ENCODE measurements around the gene UBE2R2. TPM values are rescaled to one million over a fixed set of nuclear protein-coding genes. Genes with fewer than 3 reads are reported as not detected.
A peak's percentile ranks its signal among the peaks of the same experiment; 100 is the strongest.

UBE2R2 gene
- polyA plus RNA-seq, 12 donors: 40.3 to 173 (median 44.3) TPM

- no peak for DNase-seq
These were observed 63.5 kb downstream of the UBE2R2 start for GRCh38 chr9:33880211-33881089.

GRCh38 chr9:33881635-33882034 is 64.7 kb downstream of the UBE2R2 start:
- DNase-seq: no peak

- peak; percentile 49 for DNase-seq
These were observed 68.1 kb downstream of the UBE2R2 start for GRCh38 chr9:33884856-33885701.

GRCh38 chr9:33885948-33886347 is 69.0 kb downstream of the UBE2R2 start:
- no peak for DNase-seq

- no peak for DNase-seq
These were observed 76.9 kb downstream of the UBE2R2 start for GRCh38 chr9:33893861-33894260.

- no peak for DNase-seq
These were observed 77.4 kb downstream of the UBE2R2 start for GRCh38 chr9:33894316-33894715.

- no peak for DNase-seq
These were observed 86.3 kb downstream of the UBE2R2 start for GRCh38 chr9:33903157-33903780.

GRCh38 chr9:33905137-33905536 is 88.2 kb downstream of the UBE2R2 start:
- DNase-seq: no peak

GRCh38 chr9:33906769-33907168 is 89.8 kb downstream of the UBE2R2 start:
- no peak for DNase-seq

- no peak for DNase-seq
These were observed 90.4 kb downstream of the UBE2R2 start for GRCh38 chr9:33907347-33907746.

GRCh38 chr9:33908114-33908513 is 91.2 kb downstream of the UBE2R2 start:
- no peak for DNase-seq

GRCh38 chr9:33908749-33909148 is 91.8 kb downstream of the UBE2R2 start:
- no peak for DNase-seq

- no peak for DNase-seq
These were observed 96.6 kb downstream of the UBE2R2 start for GRCh38 chr9:33913541-33913940.

- no peak for DNase-seq
These were observed 98.1 kb downstream of the UBE2R2 start for GRCh38 chr9:33914887-33915628.

GRCh38 chr9:33917036-33917435 is 100.1 kb downstream of the UBE2R2 start:
- no peak for DNase-seq

- no peak for DNase-seq
These were observed 102.4 kb downstream of the UBE2R2 start for GRCh38 chr9:33919276-33919897.

- DNase-seq: no peak
These were observed 105.3 kb downstream of the UBE2R2 start for GRCh38 chr9:33921967-33922895.

- DNase-seq: no peak
These were observed 106.1 kb downstream of the UBE2R2 start for GRCh38 chr9:33923079-33923478.

GRCh38 chr9:33923998-33924701 is 107.2 kb downstream of the UBE2R2 start:
- DNase-seq: no peak

All from muscle of arm (tissue), 12 donors.